HG03521 (cell line): ENCODE measurements around the gene GOT2.
A peak's percentile ranks its signal among the peaks of the same experiment; 100 is the strongest.
"Not testable (repeated sequence)": the region's sequence is repeated elsewhere in the genome, so short reads cannot be mapped to it uniquely, and the experiment has no call there.

Experiments
- ATAC-seq: cut with Tn5 transposase; IDR thresholded peaks from one replicate; pipeline ENCODE4 v1.9.1; 2021; ENCODE audit warnings: mild to moderate bottlenecking, moderate library complexity; ENCODE audit not compliant: unreplicated experiment

GOT2 gene

GRCh38 chr16:58723109-58723508 lies 11.0 kb downstream of the GOT2 start:
- ATAC-seq: no peak

- no peak for ATAC-seq
These were observed 16.1 kb downstream of the GOT2 start for GRCh38 chr16:58717994-58718393.

GRCh38 chr16:58716468-58716867 lies 17.6 kb downstream of the GOT2 start:
- no peak for ATAC-seq

- no peak for ATAC-seq
These were observed 20.4 kb downstream of the GOT2 start for GRCh38 chr16:58713742-58714141.

- ATAC-seq: no peak
These were observed 24.8 kb downstream of the GOT2 start for GRCh38 chr16:58709333-58709732.

- no peak for ATAC-seq
These were observed 35.0 kb downstream of the GOT2 start for GRCh38 chr16:58699151-58699550.

- ATAC-seq: no peak
These were observed 38.7 kb downstream of the GOT2 start for GRCh38 chr16:58695368-58695767.

GRCh38 chr16:58692450-58692849 lies 41.7 kb downstream of the GOT2 start:
- no peak for ATAC-seq

GRCh38 chr16:58686985-58687706 lies 47.0 kb downstream of the GOT2 start:
- ATAC-seq: not testable (repeated sequence)

GRCh38 chr16:58685084-58685449 lies 49.0 kb downstream of the GOT2 start:
- no peak for ATAC-seq

- ATAC-seq: peak; percentile 99
These were observed 49.6 kb downstream of the GOT2 start, which contains the start of gene SLC38A7 for GRCh38 chr16:58684354-58685083. Gene SLC38A7, minus strand, starts transcription at chr16:58684770. Its CDS starts 4,644 bp downstream, at chr16:58680126.

GRCh38 chr16:58684001-58684353 lies 50.1 kb downstream of the GOT2 start:
- ATAC-seq: no peak

- no peak for ATAC-seq
These were observed 54.4 kb downstream of the GOT2 start for GRCh38 chr16:58679763-58680162.

- ATAC-seq: no peak
These were observed 55.4 kb downstream of the GOT2 start for GRCh38 chr16:58678716-58679115.

- no peak for ATAC-seq
These were observed 55.8 kb downstream of the GOT2 start for GRCh38 chr16:58678269-58678668.

GRCh38 chr16:58670946-58671583 lies 63.1 kb downstream of the GOT2 start:
- no peak for ATAC-seq

GRCh38 chr16:58670177-58670576 lies 63.9 kb downstream of the GOT2 start:
- ATAC-seq: no peak

GRCh38 chr16:58665200-58665599 lies 68.9 kb downstream of the GOT2 start:
- ATAC-seq: no peak

GRCh38 chr16:58661199-58661830 lies 72.8 kb downstream of the GOT2 start:
- peak; percentile 64 for ATAC-seq

GRCh38 chr16:58659911-58660310 lies 74.2 kb downstream of the GOT2 start:
- not testable (repeated sequence) for ATAC-seq

- ATAC-seq: no peak
These were observed 75.3 kb downstream of the GOT2 start for GRCh38 chr16:58658796-58659211.
